22Rv1 (cell line): ENCODE results near the gene NCS1.
"Not testable (repeated sequence)": the region's sequence is repeated elsewhere in the genome, so short reads cannot be mapped to it uniquely, and the experiment has no call there.

Experiments
- ZFX ChIP-seq: fragments of 450-650 bp; IDR thresholded peaks from 2 replicates; pipeline ENCODE4 v1.6.1; 2017; ENCODE audit warnings: antibody characterized with exemption, borderline replicate concordance
- TF ChIP-seq, protein P1 (sequence below): fragments of 450-650 bp; IDR thresholded peaks from 2 replicates; pipeline ENCODE4 v1.5.1; 2017; ENCODE audit warnings: mild to moderate bottlenecking

DNA sequence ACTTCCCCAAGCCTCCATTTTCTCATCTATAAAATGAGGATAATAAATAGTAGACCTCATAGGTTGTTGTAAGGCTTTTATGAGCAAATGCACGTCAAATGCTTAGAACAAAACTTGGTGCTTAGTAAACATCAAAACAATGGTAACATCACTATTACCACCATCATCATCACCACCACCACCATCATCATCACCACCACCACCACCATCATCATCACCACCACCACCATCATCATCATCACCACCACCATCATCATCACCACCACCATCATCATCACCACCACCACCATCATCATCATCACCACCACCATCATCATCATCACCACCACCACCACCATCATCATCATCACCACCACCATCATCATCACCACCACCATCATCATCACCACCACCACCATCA, 105.3 kb downstream of the NCS1 start:
- TF ChIP-seq, protein P1, sequence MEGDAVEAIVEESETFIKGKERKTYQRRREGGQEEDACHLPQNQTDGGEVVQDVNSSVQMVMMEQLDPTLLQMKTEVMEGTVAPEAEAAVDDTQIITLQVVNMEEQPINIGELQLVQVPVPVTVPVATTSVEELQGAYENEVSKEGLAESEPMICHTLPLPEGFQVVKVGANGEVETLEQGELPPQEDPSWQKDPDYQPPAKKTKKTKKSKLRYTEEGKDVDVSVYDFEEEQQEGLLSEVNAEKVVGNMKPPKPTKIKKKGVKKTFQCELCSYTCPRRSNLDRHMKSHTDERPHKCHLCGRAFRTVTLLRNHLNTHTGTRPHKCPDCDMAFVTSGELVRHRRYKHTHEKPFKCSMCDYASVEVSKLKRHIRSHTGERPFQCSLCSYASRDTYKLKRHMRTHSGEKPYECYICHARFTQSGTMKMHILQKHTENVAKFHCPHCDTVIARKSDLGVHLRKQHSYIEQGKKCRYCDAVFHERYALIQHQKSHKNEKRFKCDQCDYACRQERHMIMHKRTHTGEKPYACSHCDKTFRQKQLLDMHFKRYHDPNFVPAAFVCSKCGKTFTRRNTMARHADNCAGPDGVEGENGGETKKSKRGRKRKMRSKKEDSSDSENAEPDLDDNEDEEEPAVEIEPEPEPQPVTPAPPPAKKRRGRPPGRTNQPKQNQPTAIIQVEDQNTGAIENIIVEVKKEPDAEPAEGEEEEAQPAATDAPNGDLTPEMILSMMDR = not testable (repeated sequence)
- not testable (repeated sequence) for TF ChIP-seq ZFX
